Heart left ventricle (tissue), 13 donors: Measurements from ENCODE around the gene SLAMF8.

Source experiments
- POLR2A ChIP-seq, 2 donors: fragments of 450-650 bp; IDR thresholded peaks; one replicate each; pipeline ENCODE4 v1.6.1; 2017; ENCODE audit warnings: antibody characterized with exemption in 2 of 2, mild to moderate bottlenecking in 2 of 2, moderate library complexity in 2 of 2
- TF ChIP-seq, protein P1 (sequence below), 12 donors: fragments of 200-600 bp; sonication (generic) in 4 of 12; IDR thresholded peaks; one replicate each; pipeline versions ENCODE4 v1.5.0 to v1.8.0; 2018 to 2022; ENCODE audit warnings: antibody characterized with exemption in 12 of 12, mild to moderate bottlenecking in 5 of 12
- donor health status: ischemic (EF 13 %, LVEDD 7.1; RV severe dilation, severe dysfunction).
- donor health status: DM: no; HTN: yes; CAD: no.
- donor health status: DM: no; HTN: no; CAD: no.
- donor health status: ischemic (EF 25% LVEDD 6.9; RV normal size, moderate dysfunction).
- donor health status: ischemic (EF 25% LVEDD 5.7; RV mildly dilated, moderate dysfunction).
- donor health status: ischemic (EF 35%, LVEDD 5.7; RV mildly dilated, moderate dysfunction).
- donor health status: nonischemic (EF 11% LVEDD 7.7; RV severe dilation, severe dysfunction).
- donor health status: DM: yes; HTN: yes; CAD: no.
- donor health status: PGD.
- donor health status: ischemic (EF 29% LVEDD 5.4; RV normal size, mild dysfunction).
- donor health status: nonischemic (EF 23%, LVEDD 6.1; RV moderate dilation, normal function).

DNA sequence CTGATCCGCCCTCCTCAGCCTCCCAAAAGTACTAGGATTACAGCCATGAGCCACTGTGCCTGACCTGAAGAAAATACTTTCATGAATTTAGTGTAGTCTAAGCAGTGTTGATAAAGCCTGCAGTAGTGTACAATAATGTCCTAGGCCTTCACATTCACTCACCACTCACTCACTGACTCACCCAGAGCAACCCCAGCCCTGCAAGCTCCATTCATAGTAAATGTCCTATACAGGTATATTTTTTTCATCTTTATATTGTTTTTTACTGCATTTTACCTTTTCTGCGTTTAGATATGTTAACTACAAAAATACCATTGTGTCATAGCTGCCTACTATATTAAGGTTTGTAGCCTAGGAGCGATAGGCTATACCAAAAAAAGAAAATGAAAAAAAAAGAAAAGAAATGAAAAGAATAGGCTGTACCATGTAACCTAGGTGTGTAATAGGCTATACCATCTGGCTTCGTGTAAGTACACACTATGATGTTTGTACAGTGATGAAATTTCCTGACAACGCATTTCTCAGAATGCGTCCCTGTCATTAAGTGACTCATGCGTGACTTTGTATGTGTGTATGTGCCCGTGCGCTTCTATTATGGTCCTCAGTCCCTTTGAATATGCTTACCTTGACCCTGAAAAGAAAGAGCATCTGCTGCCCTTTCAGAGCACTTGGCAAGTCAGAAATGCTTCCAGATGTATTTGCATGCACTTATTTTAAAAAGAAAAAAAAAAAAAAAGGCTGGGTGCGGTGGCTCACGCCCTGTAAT, 9.2 kb upstream of the SLAMF8 start:
- TF ChIP-seq, protein P1, sequence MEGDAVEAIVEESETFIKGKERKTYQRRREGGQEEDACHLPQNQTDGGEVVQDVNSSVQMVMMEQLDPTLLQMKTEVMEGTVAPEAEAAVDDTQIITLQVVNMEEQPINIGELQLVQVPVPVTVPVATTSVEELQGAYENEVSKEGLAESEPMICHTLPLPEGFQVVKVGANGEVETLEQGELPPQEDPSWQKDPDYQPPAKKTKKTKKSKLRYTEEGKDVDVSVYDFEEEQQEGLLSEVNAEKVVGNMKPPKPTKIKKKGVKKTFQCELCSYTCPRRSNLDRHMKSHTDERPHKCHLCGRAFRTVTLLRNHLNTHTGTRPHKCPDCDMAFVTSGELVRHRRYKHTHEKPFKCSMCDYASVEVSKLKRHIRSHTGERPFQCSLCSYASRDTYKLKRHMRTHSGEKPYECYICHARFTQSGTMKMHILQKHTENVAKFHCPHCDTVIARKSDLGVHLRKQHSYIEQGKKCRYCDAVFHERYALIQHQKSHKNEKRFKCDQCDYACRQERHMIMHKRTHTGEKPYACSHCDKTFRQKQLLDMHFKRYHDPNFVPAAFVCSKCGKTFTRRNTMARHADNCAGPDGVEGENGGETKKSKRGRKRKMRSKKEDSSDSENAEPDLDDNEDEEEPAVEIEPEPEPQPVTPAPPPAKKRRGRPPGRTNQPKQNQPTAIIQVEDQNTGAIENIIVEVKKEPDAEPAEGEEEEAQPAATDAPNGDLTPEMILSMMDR (IDR thresholded peaks at IDR 0.05) = no peak
- TF ChIP-seq POLR2A (IDR thresholded peaks at IDR 0.05) = no peak
